IMR-90 (cell line): ENCODE results near the gene TMEM131L.

Source experiments
- BHLHE40 ChIP-seq: fragments of 150-350 bp; IDR thresholded peaks from 2 replicates; pipeline ENCODE4 v1.6.1; 2016; ENCODE audit warnings: mild to moderate bottlenecking, low read depth, low read length
- CEBPB ChIP-seq: IDR thresholded peaks from 2 replicates; pipeline ENCODE4 v1.6.1; 2012; ENCODE audit warnings: low read depth, low read length, improper control_type of control experiment
- CHD1 ChIP-seq: IDR thresholded peaks from 2 replicates; pipeline ENCODE4 v1.6.1; 2012; ENCODE audit warnings: low read depth, low read length, improper control_type of control experiment
- CTCF ChIP-seq: conservative IDR thresholded peaks from 2 replicates; pipeline ENCODE4 v1.5.1; 2012; ENCODE audit warnings: mild to moderate bottlenecking, low read depth, low read length, improper control_type of control experiment
- FOS ChIP-seq: fragments of 150-350 bp; IDR thresholded peaks from 2 replicates; pipeline ENCODE4 v1.6.1; 2016; ENCODE audit warnings: low read depth, low read length
- MAZ ChIP-seq: IDR thresholded peaks from 2 replicates; pipeline ENCODE4 v1.6.1; 2012; ENCODE audit warnings: low read depth, mild to moderate bottlenecking, low read length, improper control_type of control experiment, moderate library complexity, borderline replicate concordance
- MXI1 ChIP-seq: IDR thresholded peaks from 2 replicates; pipeline ENCODE4 v1.6.1; 2012; ENCODE audit warnings: low read depth, mild to moderate bottlenecking, low read length, moderate library complexity, borderline replicate concordance
- POLR2A ChIP-seq: IDR thresholded peaks from 2 replicates; pipeline ENCODE4 v1.6.1; 2012; ENCODE audit warnings: mild to moderate bottlenecking, low read depth, low read length
- RAD21 ChIP-seq: IDR thresholded peaks from 2 replicates; pipeline ENCODE4 v1.6.1; 2012; ENCODE audit warnings: low read length, improper control_type of control experiment
- RCOR1 ChIP-seq: IDR thresholded peaks from 2 replicates; pipeline ENCODE4 v1.6.1; 2012; ENCODE audit warnings: mild to moderate bottlenecking, low read length, improper control_type of control experiment; ENCODE audit not compliant: insufficient replicate concordance
- RFX5 ChIP-seq: IDR thresholded peaks from 2 replicates; pipeline ENCODE4 v1.8.0; 2012; ENCODE audit warnings: low read depth, mild to moderate bottlenecking, low read length, moderate library complexity
- SMC3 ChIP-seq: fragments of 150-350 bp; IDR thresholded peaks from 2 replicates; pipeline ENCODE4 v1.6.1; 2016; ENCODE audit warnings: low read depth, mild to moderate bottlenecking, antibody characterized with exemption, low read length, moderate library complexity

- no peak for TF ChIP-seq CTCF
- no peak for TF ChIP-seq POLR2A
- TF ChIP-seq MAZ = no peak
- no peak for TF ChIP-seq MXI1
- TF ChIP-seq BHLHE40 = no peak
- TF ChIP-seq FOS = no peak
- no peak for TF ChIP-seq CHD1
- no peak for TF ChIP-seq RAD21
- no peak for TF ChIP-seq SMC3
- TF ChIP-seq RCOR1 = no peak
- no peak for TF ChIP-seq CEBPB
- no peak for TF ChIP-seq RFX5
These were observed 188.9 kb downstream of the TMEM131L start for GRCh38 chr4:153655002-153655541.
